Gastroesophageal sphincter (tissue), 3 donors: Measurements from ENCODE around the gene RAPGEF2.

Experiments used
- CTCF ChIP-seq, 4 experiments: fragments of 200-600 bp in 2 of 4; fragments of 450-650 bp in 2 of 4; sonication (generic) in 1 of 4; IDR thresholded peaks; one replicate each; pipeline ENCODE4 v1.5.1; 2017 to 2019; ENCODE audit warnings: antibody characterized with exemption in 4 of 4, mild to moderate bottlenecking in 2 of 4, moderate library complexity in 2 of 4
- EP300 ChIP-seq: sonication (generic); formaldehyde crosslinking; IDR thresholded peaks from one replicate; pipeline ENCODE4 v1.6.1; 2017; ENCODE audit warnings: antibody characterized with exemption, mild to moderate bottlenecking
- POLR2A ChIP-seq, 2 donors: fragments of 450-650 bp; IDR thresholded peaks; one replicate each; pipeline ENCODE4 v1.6.1; 2017; ENCODE audit warnings: antibody characterized with exemption in 2 of 2, mild to moderate bottlenecking in 2 of 2, moderate library complexity in 1 of 2
- POLR2AphosphoS5 ChIP-seq: sonication (generic); formaldehyde crosslinking; IDR thresholded peaks from one replicate; pipeline ENCODE4 v1.6.1; 2017; ENCODE audit warnings: antibody characterized with exemption

DNA sequence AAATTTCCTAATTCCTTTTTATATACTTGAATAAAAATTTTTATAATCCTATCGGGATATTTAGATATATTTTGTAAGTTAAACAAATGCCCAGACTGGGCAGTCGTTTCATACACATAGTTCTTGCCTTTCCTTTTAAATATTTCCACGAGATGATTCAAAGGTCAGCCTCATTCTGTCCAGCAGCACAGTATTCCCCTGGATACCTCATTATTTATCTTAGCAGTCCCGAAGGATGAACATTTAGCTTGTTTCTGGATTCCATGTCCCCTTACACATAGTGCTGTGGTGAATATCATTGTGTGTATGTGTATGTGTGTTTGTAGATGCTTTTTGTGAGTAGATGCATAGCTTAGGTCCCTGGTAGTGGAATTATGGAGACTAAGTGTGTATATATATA lies 38.3 kb downstream of the RAPGEF2 start:
- TF ChIP-seq CTCF (IDR thresholded peaks at IDR 0.05) (no peak), POLR2A (IDR thresholded peaks at IDR 0.05) (no peak), EP300 (no peak), POLR2AphosphoS5 (no peak)
